Endometrium (tissue), 2 donors: ENCODE measurements around the gene MTA3.
"Not testable (repeated sequence)": the region's sequence is repeated elsewhere in the genome, so short reads cannot be mapped to it uniquely, and the experiment has no call there.

Source experiments
- FAIRE-seq: peaks from 2 replicates; lab custom pipeline; 2012; peaks lifted over from hg19 to GRCh38; lab: Jason Lieb, UNC
- donor health status: control.
- donor health status: control.

Gene MTA3

DNA sequence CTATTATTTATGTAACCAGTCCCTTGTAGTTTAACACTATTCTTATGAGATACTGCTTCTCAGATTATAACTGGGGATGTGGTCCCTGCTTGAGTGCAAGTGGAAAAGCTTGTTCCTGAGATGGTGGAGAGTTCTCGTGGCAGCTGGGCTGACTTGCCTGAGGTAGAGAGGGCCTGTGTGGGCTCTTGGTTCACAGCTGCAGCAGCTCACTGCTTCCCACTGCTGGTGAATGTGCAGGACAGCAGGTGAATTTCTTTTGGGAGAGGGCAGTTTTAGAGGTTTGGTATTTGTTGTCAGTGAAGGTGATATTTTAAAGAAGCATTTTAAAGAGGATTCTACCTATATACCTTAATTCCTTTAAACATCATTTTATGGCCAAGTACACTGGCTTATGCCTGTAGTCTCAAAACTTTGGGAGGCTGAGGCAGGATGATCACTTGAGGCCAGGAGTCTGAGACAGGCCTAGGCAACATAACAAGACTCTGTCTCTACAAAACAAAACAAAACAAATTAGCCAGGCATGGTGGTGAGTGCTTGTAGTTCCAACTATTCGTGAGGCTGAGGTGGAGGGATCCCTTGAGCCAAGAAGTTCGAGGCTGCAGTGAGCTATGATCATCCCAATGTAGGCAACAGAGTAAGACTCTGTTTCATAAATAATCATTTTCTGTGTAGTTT is 94.8 kb downstream of the MTA3 start:
- peak; percentile 45 for FAIRE-seq

GRCh38 chr2:42663828-42664227 is 95.4 kb downstream of the MTA3 start:
- no peak for FAIRE-seq

- no peak for FAIRE-seq
Measured at GRCh38 chr2:42673989-42674579, 105.7 kb downstream of the MTA3 start.

GRCh38 chr2:42675815-42676214 is 107.4 kb downstream of the MTA3 start:
- FAIRE-seq = no peak

GRCh38 chr2:42685303-42685702 is 116.9 kb downstream of the MTA3 start:
- no peak for FAIRE-seq

- FAIRE-seq = no peak
Measured at GRCh38 chr2:42693013-42693615, 124.7 kb downstream of the MTA3 start.

DNA sequence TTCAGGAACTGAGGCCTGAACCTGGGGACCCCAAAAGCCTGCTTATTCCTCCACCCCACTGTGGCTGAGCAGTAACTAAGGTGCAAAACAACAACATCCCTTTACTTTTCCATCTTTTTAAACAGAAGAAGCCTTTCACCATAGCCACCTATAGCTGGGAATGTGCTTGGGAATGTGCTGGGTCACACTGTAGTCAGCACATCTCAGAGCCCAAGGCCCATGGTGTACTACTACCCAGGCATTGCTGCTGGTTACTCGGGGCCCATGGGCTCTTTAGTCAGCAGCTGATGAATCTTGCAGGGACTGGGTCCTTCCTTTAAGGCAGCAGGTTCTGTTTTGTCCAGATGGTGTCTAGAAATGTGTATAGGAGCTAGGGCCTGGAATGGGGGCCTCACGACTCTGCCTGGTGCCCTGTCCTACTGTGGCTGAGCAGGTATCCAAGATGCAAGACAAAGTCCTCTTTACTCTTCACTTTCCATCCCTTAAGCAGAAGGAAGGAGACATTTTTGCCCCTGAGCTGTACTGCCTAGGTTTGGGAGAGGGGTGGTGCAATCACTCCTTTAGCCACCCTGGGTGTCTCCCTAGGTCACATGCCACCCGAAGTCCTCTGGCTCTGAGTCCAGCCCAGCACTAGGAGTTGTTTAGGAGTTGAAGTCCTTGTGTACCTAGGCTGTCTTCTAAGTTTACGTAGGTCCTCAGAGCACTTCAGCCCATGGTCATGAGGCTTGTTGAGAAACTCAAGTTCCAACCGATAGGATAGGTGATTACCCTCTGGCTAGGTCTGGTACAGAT is 125.5 kb downstream of the MTA3 start:
- no peak for FAIRE-seq

- FAIRE-seq = no peak
Measured at GRCh38 chr2:42696987-42697386, 128.6 kb downstream of the MTA3 start.

- no peak for FAIRE-seq
Measured at GRCh38 chr2:42698940-42699339, 130.5 kb downstream of the MTA3 start.

GRCh38 chr2:42706836-42707235 is 138.4 kb downstream of the MTA3 start:
- FAIRE-seq = no peak

DNA sequence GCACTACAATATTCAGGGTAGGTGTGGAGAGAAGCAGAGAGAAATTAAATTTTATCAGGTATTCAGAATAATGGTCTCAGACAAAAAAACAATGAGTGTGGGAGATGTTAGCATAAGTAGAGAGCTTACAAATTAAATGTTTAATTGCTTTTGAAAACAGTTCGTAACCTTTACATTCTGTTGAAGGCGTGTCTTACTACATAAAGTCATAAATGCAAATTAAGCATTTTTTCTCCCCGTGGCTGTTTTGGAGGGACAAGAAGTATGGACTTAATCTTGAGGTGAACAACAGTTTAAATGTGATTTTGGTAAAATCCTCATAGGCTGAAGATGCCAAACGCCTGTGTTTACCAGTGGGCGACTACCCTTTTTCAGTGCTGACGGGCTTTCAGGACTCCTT is 139.7 kb downstream of the MTA3 start:
- no peak for FAIRE-seq

DNA sequence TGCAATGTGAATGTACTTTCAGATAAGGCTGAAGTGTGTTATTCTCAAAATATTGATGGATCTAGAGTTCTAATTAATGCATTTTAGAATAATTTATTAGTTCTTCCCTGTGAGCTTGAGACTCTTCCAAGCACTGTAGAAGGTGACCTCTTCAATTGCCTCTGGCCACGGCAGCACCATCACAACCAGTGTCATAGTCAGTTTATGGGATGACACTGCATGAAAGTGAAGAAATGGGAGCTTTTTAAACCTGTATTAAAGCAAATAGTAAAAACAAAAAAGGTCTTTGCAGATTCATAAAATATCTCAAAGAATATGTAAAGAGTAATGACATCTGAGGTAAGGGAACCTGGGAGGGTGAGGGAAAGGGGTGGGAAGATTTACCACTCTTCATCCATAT is 143.5 kb downstream of the MTA3 start:
- no peak for FAIRE-seq

- no peak for FAIRE-seq
Measured at GRCh38 chr2:42712934-42713333, 144.5 kb downstream of the MTA3 start.

DNA sequence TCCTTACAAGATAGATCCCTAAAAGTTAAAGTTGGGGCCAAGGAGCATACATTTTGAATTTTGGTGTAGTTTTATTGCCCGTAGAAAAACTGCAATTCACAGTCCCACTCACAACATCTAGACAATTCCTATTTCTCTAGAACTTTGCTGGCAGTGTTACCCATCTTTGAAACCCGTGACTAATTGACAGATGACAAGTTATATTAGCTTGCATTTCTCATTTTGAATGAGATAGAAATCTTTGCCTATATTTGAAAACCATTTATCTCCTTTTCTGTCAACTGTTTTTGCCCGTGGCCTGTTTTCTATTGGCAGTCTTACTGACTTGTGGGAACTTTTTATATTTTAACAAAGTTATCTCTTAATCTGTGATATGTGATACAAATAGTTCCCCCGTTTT is 145.5 kb downstream of the MTA3 start:
- FAIRE-seq = no peak

GRCh38 chr2:42714686-42715085 is 146.3 kb downstream of the MTA3 start:
- no peak for FAIRE-seq

DNA sequence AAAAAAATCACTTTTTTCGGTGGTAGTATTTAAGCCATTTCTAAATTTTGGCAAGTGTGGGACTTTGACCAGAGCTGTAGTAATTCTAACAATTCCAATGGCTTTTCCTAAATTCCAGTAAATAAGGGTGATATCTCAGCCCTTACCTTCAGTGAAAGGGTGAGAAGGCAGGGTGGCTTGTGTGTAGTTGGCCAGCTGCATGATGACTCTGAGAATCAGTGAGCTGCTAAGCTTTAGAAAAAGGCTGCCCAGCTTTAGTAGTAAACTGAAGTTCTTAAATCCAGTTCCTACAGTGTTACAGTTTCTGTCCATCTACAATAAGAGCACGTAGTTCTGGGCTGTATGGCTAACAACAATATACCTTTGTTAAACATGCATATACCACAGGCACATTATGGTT is 153.5 kb downstream of the MTA3 start:
- no peak for FAIRE-seq

- FAIRE-seq = no peak
Measured at GRCh38 chr2:42722320-42723190, 154.1 kb downstream of the MTA3 start.

GRCh38 chr2:42723465-42723864 is 155.0 kb downstream of the MTA3 start:
- no peak for FAIRE-seq

DNA sequence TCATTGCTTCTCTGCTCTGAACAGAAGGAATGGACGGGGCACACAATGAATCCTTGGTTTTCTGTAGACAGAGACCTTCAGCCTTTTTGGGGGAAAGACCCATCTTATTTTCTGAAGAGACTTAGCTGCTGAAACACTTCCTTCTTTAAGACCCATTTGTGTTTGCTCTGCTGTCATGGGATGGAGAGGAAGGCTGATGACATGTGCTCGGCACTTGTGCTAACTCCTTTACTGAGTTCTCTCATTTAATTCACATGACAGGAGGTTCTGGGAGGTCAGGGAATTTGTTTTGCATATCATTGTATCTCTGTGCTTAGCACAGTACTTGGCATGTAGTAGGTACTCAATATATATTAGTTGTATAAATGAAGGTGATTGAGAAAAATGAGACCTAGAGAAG is 156.5 kb downstream of the MTA3 start:
- no peak for FAIRE-seq

DNA sequence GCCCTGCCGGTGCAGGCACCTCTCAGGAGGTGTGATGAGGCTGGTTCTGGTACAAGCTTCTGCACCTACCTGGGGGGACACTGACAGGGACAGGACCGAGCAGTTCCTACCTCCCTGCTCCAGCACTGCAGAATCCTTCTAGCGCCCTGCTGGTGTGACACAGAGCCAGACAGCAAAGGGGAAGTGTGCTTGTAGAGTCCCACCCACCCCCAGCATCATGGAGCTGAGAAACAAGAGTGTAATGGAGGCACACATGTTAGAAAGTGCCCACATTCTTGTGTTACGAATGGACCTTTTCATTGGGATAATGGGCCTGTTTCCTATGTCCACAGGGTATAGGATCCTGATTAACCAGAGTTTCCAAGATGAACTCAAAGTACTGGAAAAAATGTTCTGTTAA is 157.2 kb downstream of the MTA3 start:
- no peak for FAIRE-seq

DNA sequence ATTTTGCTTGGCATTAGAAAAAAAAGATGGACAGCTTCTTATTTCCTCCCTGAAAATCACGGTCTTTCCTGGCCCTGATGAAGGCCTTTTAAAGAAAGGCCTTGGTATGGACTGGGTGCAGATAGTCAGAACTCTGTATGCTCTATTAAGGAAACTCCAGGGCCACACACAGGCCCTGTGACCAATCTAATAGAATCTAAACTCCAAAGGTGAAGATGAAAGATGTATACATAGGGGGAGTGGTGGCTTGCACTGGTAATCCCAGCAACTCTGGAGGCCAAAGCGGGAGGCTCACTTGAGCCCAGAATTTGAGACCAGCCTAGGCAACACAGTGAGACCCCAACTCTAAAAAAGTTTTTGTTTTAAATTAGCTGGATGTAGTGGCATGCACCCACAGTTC is 158.2 kb downstream of the MTA3 start:
- FAIRE-seq = no peak

- FAIRE-seq = not testable (repeated sequence)
Measured at GRCh38 chr2:42731316-42731715, 162.9 kb downstream of the MTA3 start.
